HepG2 (cell line): ENCODE data around the gene IP6K1. TPM values are rescaled to one million over a fixed set of nuclear protein-coding genes. Genes with fewer than 3 reads are reported as not detected.

Experiments
- BORCS8-MEF2B ChIP-seq: sonication (generic); formaldehyde crosslinking; IDR thresholded peaks from 2 replicates; pipeline ENCODE4 v1.8.0; 2022; ENCODE audit warnings: mild to moderate bottlenecking, missing genetic modification reagents
- CERS6 ChIP-seq: sonication (generic); formaldehyde crosslinking; IDR thresholded peaks from 2 replicates; pipeline ENCODE4 v1.5.0; 2020; ENCODE audit warnings: missing genetic modification reagents
- FOXA1 ChIP-seq, 2 experiments: fragments of 450-650 bp in 1 of 2; sonication (generic) in 1 of 2; formaldehyde crosslinking in 1 of 2; IDR thresholded peaks; 2 replicates each; pipeline versions ENCODE4 v1.4.0 to v1.6.1; 2016 to 2020; ENCODE audit warnings: missing genetic modification reagents in 1 of 2
- HMG20B ChIP-seq: conservative IDR thresholded peaks from 2 replicates; pipeline ENCODE4 v1.6.1; 2016; ENCODE audit warnings: missing genetic modification reagents, missing compliant biosample characterization
- HNF1B ChIP-seq: sonication (generic); formaldehyde crosslinking; IDR thresholded peaks from 2 replicates; pipeline ENCODE4 v1.5.1; 2020; ENCODE audit warnings: mild to moderate bottlenecking, moderate library complexity, missing genetic modification reagents
- IKZF4 ChIP-seq: sonication (generic); formaldehyde crosslinking; IDR thresholded peaks from 2 replicates; pipeline ENCODE4 v1.5.1; 2020; ENCODE audit warnings: borderline replicate concordance, mild to moderate bottlenecking, low read depth, missing genetic modification reagents; ENCODE audit errors: not compliant biosample characterization
- KAT8 ChIP-seq: IDR thresholded peaks from 2 replicates; pipeline ENCODE4 v1.6.1; 2016; ENCODE audit warnings: missing genetic modification reagents, missing compliant biosample characterization
- KDM4B ChIP-seq: sonication (generic); formaldehyde crosslinking; IDR thresholded peaks from 2 replicates; pipeline ENCODE4 v1.4.0; 2020; ENCODE audit warnings: missing genetic modification reagents
- MED8 ChIP-seq: sonication (generic); formaldehyde crosslinking; IDR thresholded peaks from 2 replicates; pipeline ENCODE4 v1.8.1; 2023; ENCODE audit warnings: mild to moderate bottlenecking, missing genetic modification reagents; ENCODE audit not compliant: insufficient replicate concordance
- RBM22 ChIP-seq: fragments of 200-400 bp; formaldehyde crosslinking; optimal IDR thresholded peaks from 2 replicates; pipeline ENCODE3; 2017; ENCODE audit warnings: mild to moderate bottlenecking, low read length, moderate library complexity
- REXO4 ChIP-seq: sonication (generic); formaldehyde crosslinking; IDR thresholded peaks from 2 replicates; pipeline ENCODE4 v1.8.0; 2022; ENCODE audit warnings: missing genetic modification reagents, mild to moderate bottlenecking, borderline replicate concordance
- RORA ChIP-seq: sonication (generic); formaldehyde crosslinking; IDR thresholded peaks from 2 replicates; pipeline ENCODE4 v1.5.0; 2020; ENCODE audit warnings: mild to moderate bottlenecking, missing genetic modification reagents, moderate library complexity
- ZHX2 ChIP-seq, 2 experiments: sonication (generic) in 1 of 2; formaldehyde crosslinking in 1 of 2; IDR thresholded peaks; 2 replicates each; pipeline versions ENCODE4 v1.6.1 to v1.9.0; 2014 to 2022; ENCODE audit warnings: antibody characterized with exemption in 1 of 2, borderline replicate concordance in 1 of 2, inconsistent platforms in 1 of 2, low read depth in 1 of 2, missing genetic modification reagents in 1 of 2
- ZMAT3 ChIP-seq: sonication (generic); formaldehyde crosslinking; conservative IDR thresholded peaks from 2 replicates; pipeline ENCODE4 v1.7.0; 2021; ENCODE audit warnings: missing genetic modification reagents
- ZNF280B ChIP-seq: sonication (generic); formaldehyde crosslinking; IDR thresholded peaks from 2 replicates; pipeline ENCODE4 v1.5.0; 2020; ENCODE audit warnings: missing genetic modification reagents, mild to moderate bottlenecking, borderline replicate concordance
- ZNF296 ChIP-seq: sonication (generic); formaldehyde crosslinking; conservative IDR thresholded peaks from 2 replicates; pipeline ENCODE4 v1.5.0; 2020; ENCODE audit warnings: mild to moderate bottlenecking, missing genetic modification reagents
- ZNF343 ChIP-seq: sonication (generic); formaldehyde crosslinking; IDR thresholded peaks from 2 replicates; pipeline ENCODE4 v1.4.0; 2020; ENCODE audit warnings: mild to moderate bottlenecking, missing genetic modification reagents
- ZNF44 ChIP-seq: sonication (generic); formaldehyde crosslinking; IDR thresholded peaks from 2 replicates; pipeline ENCODE4 v1.5.1; 2020; ENCODE audit warnings: mild to moderate bottlenecking, missing genetic modification reagents
- ZNF615 ChIP-seq: sonication (generic); formaldehyde crosslinking; IDR thresholded peaks from 2 replicates; pipeline ENCODE4 v1.5.0; 2020; ENCODE audit warnings: mild to moderate bottlenecking, missing genetic modification reagents, borderline replicate concordance
- ZNF883 ChIP-seq: sonication (generic); formaldehyde crosslinking; IDR thresholded peaks from 2 replicates; pipeline ENCODE4 v1.5.1; 2020; ENCODE audit warnings: mild to moderate bottlenecking, missing genetic modification reagents; ENCODE audit errors: not compliant biosample characterization
- polyA plus RNA-seq, 8 experiments: library from polyadenylated mRNA; depleted of rRNA in 3 of 8; stranded (reverse) in 7 of 8; unstranded in 1 of 8; fragments of >200 nt; fragmentation: Illumina TruSeq in 4 of 8; extraction: Trizol in 4 of 8; gene quantifications; 2 replicates each; pipeline versions ENCODE4 v1.2.1 to v1.2.3, GENCODE V29; 2011 to 2016; ENCODE audit warnings: low read depth in 4 of 8, missing spikeins in 1 of 8, mixed read lengths in 1 of 8; ENCODE audit not compliant: insufficient read depth in 1 of 8
- total RNA-seq, 5 experiments: library from RNA; depleted of rRNA; stranded (reverse); fragments of >200 nt; fragmentation: Illumina TruSeq; extraction: Trizol; gene quantifications; 2 replicates each; pipeline ENCODE4 v1.2.3, GENCODE V29; 2016; ENCODE audit warnings: low read depth in 1 of 5

IP6K1 gene
- total and polyA plus RNA-seq, 2 of the 13 experiments (the other 11 are each of a cell fraction or from before 2014, with no cell fraction given) = 17.7 to 29.7 TPM

GRCh38 chr3:49703443-49703927, 82.9 kb downstream of the IP6K1 start (continued):
- no peak for TF ChIP-seq ZNF280B (CRISPR knock-in tag)
- no peak for TF ChIP-seq KAT8 (CRISPR knock-in tag)
- no peak for TF ChIP-seq REXO4
- no peak for TF ChIP-seq ZNF343
- no peak for TF ChIP-seq MED8 (CRISPR knock-in tag)
- 0 out of 2 replicates have a peak, but pooled peaks have one; percentile 27 for TF ChIP-seq HNF1B (CRISPR knock-in tag)
- TF ChIP-seq KDM4B (CRISPR knock-in tag) = no peak
- TF ChIP-seq HMG20B (CRISPR knock-in tag) = no peak
- TF ChIP-seq ZMAT3 (CRISPR knock-in tag) = no peak
- no peak for TF ChIP-seq RORA (CRISPR knock-in tag)
- TF ChIP-seq ZNF44 = no peak
- no peak for TF ChIP-seq ZHX2 (IDR thresholded peaks at IDR 0.05; ENCODE audit: low read depth)
- TF ChIP-seq ZHX2 (CRISPR knock-in tag; IDR thresholded peaks at IDR 0.05; ENCODE audit: borderline replicate concordance) = no peak
- TF ChIP-seq IKZF4 (CRISPR knock-in tag) = no peak
- TF ChIP-seq ZNF615 (CRISPR knock-in tag) = no peak
- TF ChIP-seq ZNF296 = no peak
- TF ChIP-seq RBM22 = no peak
- no peak for TF ChIP-seq BORCS8-MEF2B (CRISPR knock-in tag)
- TF ChIP-seq CERS6 = no peak
- TF ChIP-seq ZNF883 (CRISPR knock-in tag) = peak; percentile 48
- TF ChIP-seq FOXA1 (IDR thresholded peaks at IDR 0.05) = no peak
- TF ChIP-seq FOXA1 (CRISPR knock-in tag; IDR thresholded peaks at IDR 0.05) = no peak
